SIG-M5 treated with dmso at 0.1 percent for 504 hours (cell line): ENCODE measurements around the gene ACTN4.

Experiments used
- DNase-seq: peaks from one replicate; lab custom pipeline; 2025; ENCODE audit not compliant: unreplicated experiment; lab: John Stamatoyannopoulos, UW

The ACTN4 gene

DNA sequence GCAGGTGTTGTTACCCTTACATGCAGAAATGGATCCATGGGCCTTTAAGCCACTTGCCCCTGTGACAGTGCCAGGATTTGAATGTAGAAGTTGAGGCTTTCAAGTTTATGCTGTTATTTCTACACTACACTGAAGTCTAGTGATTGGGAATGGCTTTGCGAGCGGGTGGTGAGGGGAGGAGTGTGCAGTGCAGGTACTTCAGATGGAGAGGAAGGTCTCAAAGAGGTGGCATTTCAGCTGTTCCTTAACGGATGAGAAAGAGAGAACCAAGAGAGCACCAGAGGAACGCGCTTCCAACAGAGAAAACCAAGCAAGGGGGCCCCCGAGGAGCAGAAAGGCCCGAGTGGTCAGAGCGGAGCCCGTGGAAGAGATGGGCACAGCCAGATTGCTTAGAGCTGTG lies 13.3 kb downstream of the ACTN4 start:
- DNase-seq: no peak

DNA sequence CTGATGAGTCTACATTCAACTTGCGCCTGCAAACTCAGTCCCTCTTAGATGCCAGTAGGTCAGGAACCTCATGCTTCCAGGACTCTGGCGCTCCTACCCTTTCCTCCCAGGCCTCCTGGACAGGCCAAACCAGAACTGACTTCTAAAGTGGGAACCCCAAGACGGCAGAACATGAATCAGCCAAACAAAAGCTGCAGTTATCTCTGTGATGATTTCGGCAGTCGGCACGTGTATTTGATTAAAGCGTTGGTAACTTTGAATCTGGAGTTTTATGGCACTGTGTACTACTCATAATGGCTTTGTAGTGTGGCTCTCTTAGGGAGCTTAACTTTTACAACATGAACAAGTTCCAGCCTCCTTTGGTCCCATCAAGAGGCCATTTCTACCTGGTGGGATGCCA lies 13.7 kb downstream of the ACTN4 start:
- no peak for DNase-seq

DNA sequence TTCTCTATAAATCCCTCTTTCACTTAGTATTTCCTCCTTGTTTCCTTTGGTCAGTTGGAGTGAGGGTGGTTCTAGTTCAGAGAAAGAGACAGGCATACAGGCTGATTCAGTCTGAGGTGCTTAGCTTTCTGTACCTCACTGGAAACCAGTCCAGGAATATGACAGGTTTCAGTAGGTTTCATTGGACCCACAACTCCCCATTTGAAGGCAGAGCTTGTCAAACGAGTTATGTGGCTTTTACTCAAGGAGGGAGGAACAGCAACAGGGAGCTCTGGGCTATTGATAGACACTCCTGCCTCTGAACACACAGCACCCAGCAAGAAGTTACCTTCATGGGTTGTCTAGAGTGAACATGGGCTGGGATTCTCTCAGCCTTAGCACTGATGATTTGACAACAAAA lies 14.5 kb downstream of the ACTN4 start:
- DNase-seq: peak; percentile 64

DNA sequence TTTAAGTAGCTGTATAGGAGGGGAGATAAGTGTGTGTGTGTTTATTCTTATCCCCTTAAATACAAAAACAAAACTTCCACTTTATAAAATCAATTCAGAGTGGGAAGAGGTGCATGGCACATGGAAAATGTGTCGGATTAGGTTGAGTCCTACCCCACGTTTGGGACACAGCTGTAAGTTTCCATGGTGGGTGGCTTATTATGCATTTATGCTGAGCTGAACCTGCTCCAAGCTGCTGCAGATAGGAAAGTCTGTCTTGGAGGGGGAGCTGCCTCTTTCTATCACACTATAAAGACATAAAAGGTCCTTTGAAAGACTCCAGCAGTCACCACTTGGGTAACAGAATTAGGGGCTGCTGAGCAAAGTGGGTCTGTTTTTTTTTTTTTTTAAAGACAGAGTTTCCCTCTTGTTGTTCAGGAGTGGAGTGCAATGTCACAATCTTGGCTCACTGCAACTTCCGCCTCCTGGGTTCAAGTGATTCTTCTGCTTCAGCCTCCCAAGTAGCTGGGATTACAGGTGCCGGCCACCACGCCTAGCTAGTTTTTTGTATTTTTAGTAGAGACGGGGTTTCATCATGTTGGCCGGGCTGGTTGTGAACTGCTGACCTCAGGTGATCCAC lies 15.2 kb downstream of the ACTN4 start:
- DNase-seq: no peak

DNA sequence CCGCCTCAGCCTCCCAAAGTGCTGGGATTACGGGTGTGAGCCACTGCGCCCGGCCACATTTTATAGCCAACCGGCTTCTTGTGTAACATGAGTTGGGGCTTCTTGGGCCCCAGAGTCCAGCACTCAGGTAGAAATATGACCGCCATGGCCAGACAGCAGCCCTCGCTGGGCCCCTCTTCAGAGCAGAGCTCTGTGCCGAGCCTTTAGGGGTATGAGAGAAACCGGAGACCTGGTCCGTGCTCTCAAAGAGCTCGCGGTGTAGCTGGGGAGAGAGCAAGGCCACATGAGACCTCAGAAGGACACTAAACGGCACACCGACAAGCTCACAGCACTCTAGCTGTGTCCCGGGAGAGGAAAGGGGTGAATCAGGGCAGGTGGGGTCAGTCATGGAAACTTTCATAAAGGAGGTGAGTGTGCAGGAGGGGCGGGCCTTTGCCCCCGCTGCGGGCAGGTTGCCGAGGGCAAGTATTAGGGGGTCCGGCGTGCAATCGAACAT lies 15.8 kb downstream of the ACTN4 start:
- DNase-seq: no peak

DNA sequence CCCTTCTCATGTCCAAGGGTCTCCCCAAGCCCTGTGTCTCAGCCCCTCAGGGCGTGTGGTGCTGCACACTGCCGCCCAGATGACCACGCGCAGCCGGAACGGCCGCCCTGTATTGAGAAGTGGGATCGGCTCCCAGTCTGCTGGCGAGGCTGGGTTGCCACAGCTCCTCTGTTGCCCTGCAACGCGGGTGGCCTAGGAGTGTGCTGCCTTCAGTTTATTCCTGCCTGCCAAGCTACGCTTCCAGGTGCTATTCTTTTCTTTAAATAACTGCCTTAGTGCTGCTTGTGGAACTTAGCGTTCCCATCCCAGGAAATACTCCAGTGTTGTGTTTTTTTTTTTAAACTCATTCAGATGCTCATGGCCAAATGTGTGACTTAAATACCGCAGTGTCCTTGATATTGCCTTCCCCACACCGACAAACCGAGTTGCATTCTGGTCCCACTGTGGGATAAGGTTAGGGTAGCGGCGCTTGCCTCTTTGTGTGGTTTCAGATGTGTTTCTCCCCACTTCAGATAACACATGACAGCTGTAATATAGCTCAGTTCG lies 16.6 kb downstream of the ACTN4 start:
- DNase-seq: no peak

DNA sequence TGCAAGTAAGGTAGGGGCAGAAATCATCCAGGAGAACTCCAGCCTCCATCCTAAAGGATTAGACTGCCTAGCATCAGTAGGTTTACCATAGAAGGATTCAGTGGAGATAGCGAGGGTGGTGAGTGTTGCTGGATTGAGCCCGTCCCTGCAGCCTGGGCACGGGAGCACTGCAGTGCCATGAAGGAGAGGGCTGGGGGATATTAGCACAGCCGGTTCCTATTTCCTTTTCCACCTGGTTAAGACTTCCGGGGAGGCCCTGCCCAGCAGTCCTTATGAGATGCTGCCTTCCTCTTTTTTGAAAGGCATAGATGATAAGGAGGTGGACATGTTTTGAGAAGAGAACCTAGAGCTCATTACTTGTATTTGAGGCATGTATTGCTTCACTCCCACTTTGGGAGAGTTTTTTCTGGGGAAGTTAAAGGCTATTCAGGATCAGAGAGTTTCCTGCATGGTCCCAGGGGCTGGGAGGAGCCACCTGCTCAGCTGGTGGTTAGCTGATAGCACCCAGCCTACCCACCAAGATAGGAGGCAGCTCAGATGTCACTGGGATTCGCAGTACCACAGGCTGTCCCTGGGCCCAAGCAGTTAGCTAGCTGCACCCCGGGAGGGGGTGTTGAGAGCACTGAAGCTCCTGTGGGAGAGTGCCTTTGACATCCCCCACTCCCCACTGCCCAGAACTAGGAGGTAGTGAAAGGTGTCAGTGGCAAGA lies 17.2 kb downstream of the ACTN4 start:
- DNase-seq: peak; percentile 81

DNA sequence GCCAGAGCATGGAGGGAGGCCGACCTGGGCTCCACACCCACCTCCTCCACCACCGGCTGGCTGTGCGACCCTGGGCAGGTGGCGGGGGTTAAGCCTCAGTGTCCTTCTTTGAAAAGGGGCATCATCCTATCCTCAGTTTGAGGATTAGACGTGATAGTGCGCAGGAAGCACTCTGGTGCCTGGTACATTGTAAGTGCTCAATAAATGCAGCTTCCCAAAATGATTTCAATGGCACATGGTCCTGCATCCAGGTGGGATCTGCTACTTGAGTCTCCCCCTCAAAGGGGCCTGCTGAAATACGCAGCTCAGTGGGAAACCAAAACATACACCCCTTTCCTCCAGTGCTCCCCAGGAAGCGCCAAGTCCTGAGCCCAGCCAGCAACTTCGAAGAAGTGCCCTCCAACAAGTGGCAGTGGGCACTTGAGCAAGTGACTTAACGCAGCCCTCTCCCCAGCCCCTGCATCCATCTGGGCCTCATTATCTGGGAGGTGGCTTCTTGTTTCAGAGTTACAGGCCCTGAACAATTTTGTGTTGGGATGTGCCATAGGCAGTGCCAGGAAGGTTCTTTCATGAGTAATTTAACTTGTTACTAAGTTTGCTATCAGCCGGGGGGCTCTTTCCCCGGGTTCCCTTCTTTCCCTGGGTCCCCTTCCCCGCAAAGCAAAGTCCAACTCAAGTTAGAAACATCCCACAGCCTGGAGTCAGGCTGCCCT lies 17.9 kb downstream of the ACTN4 start:
- DNase-seq: no peak

DNA sequence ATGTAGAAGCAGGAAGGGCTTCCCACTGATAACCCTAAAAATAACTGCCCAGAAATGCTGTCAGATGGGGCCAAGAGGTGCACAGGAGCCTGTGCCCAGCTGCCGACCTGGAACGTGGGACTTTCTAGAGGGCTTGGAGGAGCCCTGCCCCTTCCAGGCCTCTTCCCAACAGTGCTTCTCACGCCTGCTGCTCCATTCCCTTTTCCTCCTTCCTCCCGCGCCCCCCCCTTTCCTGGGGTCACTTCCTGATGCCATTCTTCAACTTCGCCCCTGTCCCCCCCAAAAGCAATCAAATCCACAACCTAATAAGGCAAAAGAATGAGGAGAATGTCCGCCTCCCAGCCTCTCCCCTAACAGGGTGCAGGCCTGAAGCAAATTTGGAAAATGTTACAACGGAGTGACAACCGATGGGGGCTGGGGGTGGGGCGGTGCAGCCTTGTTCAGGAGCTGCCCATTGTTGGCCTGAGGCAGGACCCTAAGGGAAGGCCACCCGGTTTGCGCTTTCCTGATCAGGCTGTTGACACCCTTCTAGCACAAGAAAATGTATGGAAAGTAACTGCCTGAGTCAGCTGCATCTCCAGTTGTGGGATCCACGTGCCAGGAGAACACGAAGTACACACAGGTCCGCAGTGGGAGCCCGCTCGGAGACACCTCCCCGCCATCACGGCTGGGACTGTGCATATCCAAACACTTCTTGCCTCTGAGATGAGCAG lies 18.7 kb downstream of the ACTN4 start:
- DNase-seq: no peak

DNA sequence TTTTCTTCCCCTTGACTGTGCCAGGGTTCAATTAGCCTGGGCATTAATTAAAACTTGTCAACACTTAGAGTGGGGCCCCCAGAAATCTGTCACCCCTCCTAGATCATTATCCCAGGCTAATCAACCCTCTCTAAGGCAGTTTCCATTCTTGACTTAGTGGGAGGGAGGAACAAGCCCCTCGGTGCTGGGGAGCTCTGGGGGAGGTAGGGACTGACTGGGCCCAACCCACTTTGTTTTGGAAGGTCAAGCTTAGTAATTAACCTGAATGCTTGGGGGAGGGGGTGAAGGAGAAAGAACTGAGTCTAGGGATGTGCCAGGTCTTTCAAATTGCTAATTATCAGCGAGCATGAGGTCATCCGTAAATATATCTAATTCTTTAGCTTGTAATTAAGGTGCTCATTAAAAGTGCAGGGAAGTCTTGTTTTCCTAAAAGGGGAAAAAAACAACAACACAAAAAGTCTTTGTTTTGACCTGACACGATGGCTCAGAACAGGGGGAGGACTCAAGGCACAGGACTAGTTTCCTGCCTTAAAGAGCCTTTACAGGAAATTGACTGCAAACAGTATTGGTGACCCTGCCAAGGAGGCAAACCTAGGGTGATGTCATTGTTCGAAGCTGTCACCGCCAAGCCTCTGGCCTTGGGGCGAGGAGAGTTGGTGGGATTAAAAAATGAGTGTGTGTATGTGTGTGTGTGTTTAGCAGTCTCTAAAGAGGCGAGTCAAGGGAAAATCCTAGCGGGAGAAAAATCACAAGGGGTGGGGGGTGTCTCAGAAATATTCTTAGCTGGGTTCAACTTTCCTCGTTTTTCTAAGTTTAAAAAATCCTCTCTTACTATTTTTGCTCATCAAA lies 19.4 kb downstream of the ACTN4 start:
- DNase-seq: no peak

DNA sequence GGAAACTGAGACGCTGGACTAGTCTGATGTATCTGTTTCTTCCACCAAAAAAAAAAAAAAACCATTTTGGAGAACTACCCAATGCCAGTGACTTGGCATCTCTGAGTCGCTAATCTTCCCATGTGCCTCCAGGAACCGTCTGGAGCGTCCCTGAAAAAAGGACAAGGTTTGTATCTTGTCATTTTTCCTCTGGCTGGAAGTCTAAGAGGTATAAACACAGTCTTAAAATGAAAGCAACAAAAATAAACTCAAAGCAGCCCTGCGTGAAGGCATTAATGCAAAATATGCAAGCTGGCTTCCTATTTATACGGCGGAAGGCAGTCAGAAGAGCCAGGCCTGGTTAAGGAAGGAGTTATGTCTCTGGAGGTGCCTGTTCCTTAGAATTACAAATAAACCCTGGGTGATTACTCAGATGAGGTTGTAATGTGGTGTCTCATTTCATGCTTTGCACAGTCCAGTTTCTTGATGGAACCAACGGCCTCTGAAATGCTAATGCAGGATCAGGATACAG lies 20.3 kb downstream of the ACTN4 start:
- DNase-seq: no peak

DNA sequence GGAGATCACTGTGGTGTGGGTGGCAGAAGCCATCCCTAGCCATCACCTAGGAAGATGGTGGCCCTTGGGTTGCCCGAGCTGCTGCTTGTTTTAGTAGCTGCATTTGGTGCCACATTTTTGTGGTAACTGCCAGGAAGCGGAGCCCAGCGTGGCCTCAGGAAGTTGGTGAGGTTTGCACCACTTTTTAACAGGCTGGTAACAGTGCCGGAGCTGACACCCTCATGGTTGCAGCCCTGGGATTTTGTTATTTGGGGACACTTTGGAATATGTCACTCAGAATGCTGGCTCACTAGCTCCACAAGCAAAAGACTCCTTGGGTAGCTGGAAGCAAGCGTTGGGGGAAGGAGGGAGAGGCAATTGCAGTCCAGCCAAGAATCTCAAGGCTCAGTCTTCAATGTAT lies 22.1 kb downstream of the ACTN4 start:
- DNase-seq: no peak

DNA sequence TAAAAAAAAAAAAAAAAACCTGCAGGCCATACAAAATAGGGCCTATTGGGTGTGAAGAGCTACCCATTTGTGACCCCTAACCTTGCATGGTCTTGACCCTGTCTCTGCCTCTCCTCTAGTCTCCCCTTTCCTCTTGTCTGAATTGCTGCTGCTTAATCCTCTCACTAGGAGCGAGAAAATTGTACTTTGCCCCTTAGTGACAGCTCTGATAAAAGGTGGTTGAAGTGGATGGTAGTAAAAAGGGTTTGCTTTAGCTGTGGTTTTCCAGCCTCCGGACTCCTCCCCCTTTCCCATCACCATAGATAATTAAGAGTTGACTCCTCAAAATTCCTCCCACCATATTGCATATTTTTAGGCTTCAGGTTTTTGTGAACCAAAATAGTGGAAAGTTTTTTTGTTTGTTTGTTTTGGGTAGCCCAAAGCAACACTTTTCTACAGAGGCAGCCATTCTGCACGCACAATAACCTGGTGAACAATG lies 23.5 kb downstream of the ACTN4 start:
- no peak for DNase-seq

DNA sequence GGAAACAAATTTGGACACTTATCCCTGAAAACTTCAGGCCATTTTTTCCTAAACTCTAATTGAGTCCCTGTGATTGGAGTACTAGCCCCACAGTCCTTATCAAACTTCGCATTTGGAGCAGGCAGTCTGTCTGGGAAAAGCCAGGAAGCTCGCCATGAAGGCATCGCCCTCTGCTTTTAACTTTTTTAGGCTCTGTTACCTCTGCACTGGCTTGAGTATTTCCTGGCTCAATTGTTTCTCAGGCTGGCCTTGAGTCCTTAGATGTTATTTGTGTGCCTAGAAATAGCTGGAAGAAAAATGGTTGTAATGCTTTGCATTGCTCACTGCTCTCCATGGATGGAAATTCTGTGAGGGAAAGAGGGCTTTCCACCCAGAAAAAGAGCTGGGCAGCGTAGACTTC lies 24.2 kb downstream of the ACTN4 start:
- DNase-seq: no peak

DNA sequence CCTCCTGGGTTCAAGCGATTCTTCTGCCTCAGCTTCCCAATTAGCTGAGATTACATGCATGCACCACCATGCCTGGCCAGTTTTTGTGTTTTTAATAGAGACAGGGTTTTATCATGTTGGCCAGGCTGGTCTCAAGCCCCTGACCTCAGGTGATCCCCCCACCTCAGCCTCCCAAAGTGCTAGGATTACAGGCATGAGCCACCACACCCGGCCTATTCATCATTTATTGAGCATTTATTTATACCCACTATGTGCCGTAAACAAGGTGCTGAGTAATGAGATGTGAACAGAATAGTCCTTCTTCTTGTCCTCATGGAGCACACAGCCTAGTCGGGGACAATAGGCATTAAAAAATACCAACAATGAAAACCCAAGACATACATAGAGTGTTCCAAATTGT lies 25.6 kb downstream of the ACTN4 start:
- no peak for DNase-seq

DNA sequence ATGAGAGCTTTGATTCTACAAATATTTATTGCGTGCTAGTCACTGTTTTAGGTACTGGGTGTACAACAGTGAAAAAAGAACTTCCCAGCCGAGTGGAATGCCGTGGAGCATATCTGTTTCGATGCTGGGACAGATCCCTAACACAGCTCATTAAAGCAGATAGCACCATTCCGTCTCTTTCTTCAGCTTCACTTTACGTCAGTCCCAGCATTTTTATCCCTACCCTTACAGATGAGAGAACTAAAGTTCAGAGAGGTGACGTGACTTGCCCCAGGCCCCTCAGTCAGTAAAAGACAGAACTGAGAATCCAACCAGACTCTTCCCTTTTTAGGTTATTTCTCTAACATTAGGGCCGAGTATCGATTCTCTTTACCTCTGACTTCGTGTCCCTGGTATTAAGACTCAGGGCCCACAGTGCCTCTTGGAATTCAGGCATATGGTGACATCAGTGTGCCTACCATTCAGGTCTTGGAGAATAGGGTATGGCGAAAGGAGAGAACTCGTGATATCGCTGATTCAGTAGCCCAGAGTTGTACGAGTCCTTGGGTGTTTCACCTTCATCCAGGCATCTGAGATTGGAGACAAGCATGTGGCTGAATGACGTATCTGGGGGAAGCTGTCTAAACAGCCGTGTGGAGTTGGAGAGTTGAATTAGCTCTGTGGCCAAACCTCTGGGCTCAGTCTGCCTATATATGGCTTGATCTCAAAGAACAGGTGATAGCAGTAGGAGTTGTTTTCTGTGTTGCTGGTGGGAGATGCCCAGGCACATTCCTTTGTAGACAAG lies 27.1 kb downstream of the ACTN4 start:
- no peak for DNase-seq

DNA sequence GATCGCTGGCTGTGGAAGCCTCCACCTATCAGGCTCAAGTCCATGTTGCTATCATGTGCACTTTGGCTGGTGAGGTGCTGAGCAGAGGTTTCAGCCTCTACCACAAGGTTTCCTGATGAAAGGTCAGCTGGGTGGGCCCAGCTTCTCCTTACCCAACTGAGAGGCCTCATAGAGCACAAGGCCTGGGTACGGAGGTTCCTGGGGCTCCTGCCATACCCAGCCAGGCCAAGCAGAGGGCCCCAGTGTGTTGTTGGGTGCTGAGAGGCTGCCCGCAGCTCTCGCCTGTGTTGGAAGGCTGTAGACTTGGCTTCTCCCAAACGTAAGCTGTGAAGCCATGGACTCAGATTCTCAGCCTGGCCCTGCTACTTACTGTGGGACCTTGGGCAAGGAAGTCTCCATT lies 28.2 kb downstream of the ACTN4 start:
- no peak for DNase-seq

DNA sequence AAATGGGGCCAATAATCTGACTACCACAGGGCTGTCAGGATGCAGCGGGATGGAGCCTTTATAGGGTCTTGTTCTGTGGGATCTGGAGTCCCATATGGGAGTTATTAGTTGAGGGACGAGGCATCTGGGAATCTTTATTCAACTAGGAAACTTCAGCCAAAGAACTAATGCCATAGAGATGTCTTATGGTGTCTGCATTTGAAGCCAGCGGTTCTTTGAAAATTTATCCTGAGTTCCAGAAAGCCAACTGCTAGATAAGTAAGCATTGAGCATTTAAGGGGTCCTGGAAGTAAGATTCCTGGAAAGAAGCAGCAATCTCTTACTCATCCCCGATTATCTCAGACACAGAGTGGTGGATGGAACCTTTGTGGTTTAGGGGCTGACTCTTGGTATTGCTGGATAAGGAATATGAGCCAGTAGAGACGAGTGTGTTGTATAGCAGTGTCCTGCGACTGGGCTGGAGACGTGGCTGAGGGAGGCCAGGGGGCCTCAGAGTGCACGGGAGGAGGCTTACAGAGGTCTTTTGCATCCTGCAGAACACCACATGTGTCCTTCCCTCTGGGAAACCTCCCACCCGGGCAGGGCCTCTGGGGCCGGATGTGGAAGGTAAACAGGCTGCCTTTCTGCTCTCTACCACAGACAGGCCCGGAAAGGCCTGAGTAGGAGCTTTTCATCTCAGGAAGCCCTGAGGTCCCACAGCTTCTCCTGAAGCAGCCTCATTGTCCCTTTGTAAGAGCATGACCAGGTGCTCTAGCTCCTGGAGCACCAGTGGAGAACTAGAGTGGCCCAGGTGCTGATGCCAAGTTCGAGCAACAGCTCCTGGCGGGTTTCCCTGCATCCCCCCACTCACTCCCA lies 28.8 kb downstream of the ACTN4 start:
- no peak for DNase-seq
